ENCODE results near the gene CTDSP2. TPM values are rescaled to one million over a fixed set of nuclear protein-coding genes. Genes with fewer than 3 reads are reported as not detected.
A peak's percentile ranks its signal among the peaks of the same experiment; 100 is the strongest.

The CTDSP2 gene
- total RNA-seq, 2 experiments from 2014 or later, result 44.2 to 118 TPM

DNA sequence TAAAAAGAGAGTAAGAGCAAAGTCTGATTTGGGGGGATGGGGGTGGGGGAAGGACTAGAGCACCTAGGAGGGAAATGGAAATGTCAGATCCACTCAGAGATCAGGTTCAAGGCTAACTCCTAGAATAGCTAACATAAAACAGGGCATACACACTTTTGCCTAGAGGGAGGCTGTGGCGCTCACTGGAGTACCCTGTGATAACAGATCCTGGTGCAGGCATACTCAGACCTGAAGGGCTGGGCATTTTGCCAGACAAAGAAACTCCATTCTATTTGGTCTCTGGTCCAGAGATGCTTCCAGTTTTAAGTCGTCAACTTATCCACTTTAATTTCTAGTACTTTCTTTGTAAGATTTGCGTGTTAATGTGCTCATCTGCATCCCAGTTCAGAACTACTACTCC, 5.8 kb downstream of the CTDSP2 start:
- TF ChIP-seq, protein P1, sequence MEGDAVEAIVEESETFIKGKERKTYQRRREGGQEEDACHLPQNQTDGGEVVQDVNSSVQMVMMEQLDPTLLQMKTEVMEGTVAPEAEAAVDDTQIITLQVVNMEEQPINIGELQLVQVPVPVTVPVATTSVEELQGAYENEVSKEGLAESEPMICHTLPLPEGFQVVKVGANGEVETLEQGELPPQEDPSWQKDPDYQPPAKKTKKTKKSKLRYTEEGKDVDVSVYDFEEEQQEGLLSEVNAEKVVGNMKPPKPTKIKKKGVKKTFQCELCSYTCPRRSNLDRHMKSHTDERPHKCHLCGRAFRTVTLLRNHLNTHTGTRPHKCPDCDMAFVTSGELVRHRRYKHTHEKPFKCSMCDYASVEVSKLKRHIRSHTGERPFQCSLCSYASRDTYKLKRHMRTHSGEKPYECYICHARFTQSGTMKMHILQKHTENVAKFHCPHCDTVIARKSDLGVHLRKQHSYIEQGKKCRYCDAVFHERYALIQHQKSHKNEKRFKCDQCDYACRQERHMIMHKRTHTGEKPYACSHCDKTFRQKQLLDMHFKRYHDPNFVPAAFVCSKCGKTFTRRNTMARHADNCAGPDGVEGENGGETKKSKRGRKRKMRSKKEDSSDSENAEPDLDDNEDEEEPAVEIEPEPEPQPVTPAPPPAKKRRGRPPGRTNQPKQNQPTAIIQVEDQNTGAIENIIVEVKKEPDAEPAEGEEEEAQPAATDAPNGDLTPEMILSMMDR (conservative IDR thresholded peaks at IDR 0.05; ENCODE audit: low read length), result no peak
- no peak for TF ChIP-seq EZH2phosphoT487 (IDR thresholded peaks at IDR 0.05; ENCODE audit: borderline replicate concordance, low read depth, low read length)
- Histone ChIP-seq H3K4me1 (ENCODE audit: insufficient read depth, low read length, poor library complexity, severe bottlenecking) (peaks cover 92% of the 10 kb centered on the region), H3K4me2 (ENCODE audit: low read length) (peak overlapping the region; percentile 89), H3K9me2 (ENCODE audit: insufficient read depth, low read length) (no peaks in the 10 kb centered on the region), H3K27ac (ENCODE audit: low read depth, low read length, poor library complexity, severe bottlenecking) (no peak overlapping the region), H3K9me3 (ENCODE audit: low read length) (no peaks in the 10 kb centered on the region), H3K79me2 (ENCODE audit: insufficient read depth, low read depth, low read length) (peaks cover 97% of the 10 kb centered on the region), H2AFZ (ENCODE audit: low read length) (no peak overlapping the region), H4K20me1 (ENCODE audit: insufficient read depth, low read length) (peaks cover 42% of the 10 kb centered on the region), H3K36me3 (ENCODE audit: insufficient read depth, low read length) (no peaks in the 10 kb centered on the region), H3K4me3 (ENCODE audit: low read depth, low read length, poor library complexity, severe bottlenecking) (no peak overlapping the region)
- POLR2A ChIA-PET, result interaction anchor here (1.4 to 9.6 kb wide), 2 partner anchors 8 to 56 kb away, joined by 8 to 153 read pairs; no protein-coding TSS in a partner anchor
- CTCF ChIA-PET (ENCODE audit: unreplicated experiment), result no interaction called here
- no peak for DNase-seq (ENCODE audit: low spot score)
- BruUV-seq (replicated peaks), result no TSS peak
- intact Hi-C loops (cut with micrococcal nuclease; ENCODE audit: unreplicated experiment), result no loop called here

- no peak for TF ChIP-seq EZH2phosphoT487 (IDR thresholded peaks at IDR 0.05; ENCODE audit: borderline replicate concordance, low read depth, low read length)
- TF ChIP-seq, protein P1 (conservative IDR thresholded peaks at IDR 0.05; ENCODE audit: low read length), result no peak
- POLR2A ChIA-PET, result interaction anchor here (9.6 kb wide), 1 partner anchor 57 kb away, joined by 153 read pairs; no protein-coding TSS in a partner anchor
- no peaks in the 10 kb centered on the region for H3K36me3 ChIP-seq (ENCODE audit: insufficient read depth, low read length)
- no peaks in the 10 kb centered on the region for H3K9me2 ChIP-seq (ENCODE audit: insufficient read depth, low read length)
- no peaks in the 10 kb centered on the region for H3K9me3 ChIP-seq (ENCODE audit: low read length)
- intact Hi-C loops (cut with micrococcal nuclease; ENCODE audit: unreplicated experiment), result no loop called here
- no TSS peak for BruUV-seq (replicated peaks)
- no peak overlapping the region for H3K27ac ChIP-seq (ENCODE audit: low read depth, low read length, poor library complexity, severe bottlenecking)
- peaks cover 47% of the 10 kb centered on the region for H4K20me1 ChIP-seq (ENCODE audit: insufficient read depth, low read length)
- no peak for DNase-seq (ENCODE audit: low spot score)
- no peak overlapping the region for H2AFZ ChIP-seq (ENCODE audit: low read length)
- peak overlapping the region; percentile 42 for H3K4me2 ChIP-seq (ENCODE audit: low read length)
- peaks cover 98% of the 10 kb centered on the region for H3K79me2 ChIP-seq (ENCODE audit: insufficient read depth, low read depth, low read length)
- H3K4me3 ChIP-seq (ENCODE audit: low read depth, low read length, poor library complexity, severe bottlenecking), result no peak overlapping the region
- peaks cover 99% of the 10 kb centered on the region for H3K4me1 ChIP-seq (ENCODE audit: insufficient read depth, low read length, poor library complexity, severe bottlenecking)
- CTCF ChIA-PET (ENCODE audit: unreplicated experiment), result no interaction called here
Measured at GRCh38 chr12:57839996-57840395, 6.5 kb downstream of the CTDSP2 start.

- no TSS peak for BruUV-seq (replicated peaks)
- intact Hi-C loops (cut with micrococcal nuclease; ENCODE audit: unreplicated experiment), result no loop called here
- Histone ChIP-seq H2AFZ (ENCODE audit: low read length) (no peak overlapping the region), H3K4me2 (ENCODE audit: low read length) (peak overlapping the region; percentile 59), H3K27ac (ENCODE audit: low read depth, low read length, poor library complexity, severe bottlenecking) (peak overlapping the region; percentile 80), H3K9me3 (ENCODE audit: low read length) (no peaks in the 10 kb centered on the region), H4K20me1 (ENCODE audit: insufficient read depth, low read length) (peaks cover 49% of the 10 kb centered on the region), H3K36me3 (ENCODE audit: insufficient read depth, low read length) (no peaks in the 10 kb centered on the region), H3K79me2 (ENCODE audit: insufficient read depth, low read depth, low read length) (peaks cover 98% of the 10 kb centered on the region), H3K4me1 (ENCODE audit: insufficient read depth, low read length, poor library complexity, severe bottlenecking) (peaks cover 100% of the 10 kb centered on the region), H3K4me3 (ENCODE audit: low read depth, low read length, poor library complexity, severe bottlenecking) (peak overlapping the region; percentile 39), H3K9me2 (ENCODE audit: insufficient read depth, low read length) (no peaks in the 10 kb centered on the region)
- ChIA-PET CTCF (ENCODE audit: unreplicated experiment) (interaction anchor here (0.6 kb wide), 1 partner anchor 43 kb away, joined by 3 read pairs; no protein-coding TSS in a partner anchor), POLR2A (interaction anchor here (0.7 to 4.8 kb wide), 7 partner anchors 8 to 802 kb away, joined by 3 to 77 read pairs (median 4); partner anchors contain the start of gene CTDSP2)
- peak; percentile 48 for DNase-seq (ENCODE audit: low spot score)
- TF ChIP-seq, protein P1 (conservative IDR thresholded peaks at IDR 0.05; ENCODE audit: low read length), result no peak
- no peak for TF ChIP-seq EZH2phosphoT487 (IDR thresholded peaks at IDR 0.05; ENCODE audit: borderline replicate concordance, low read depth, low read length)
Measured at GRCh38 chr12:57838594-57839302, 7.8 kb downstream of the CTDSP2 start.
